ENCODE results near the gene TENM3.

Gene TENM3

DNA sequence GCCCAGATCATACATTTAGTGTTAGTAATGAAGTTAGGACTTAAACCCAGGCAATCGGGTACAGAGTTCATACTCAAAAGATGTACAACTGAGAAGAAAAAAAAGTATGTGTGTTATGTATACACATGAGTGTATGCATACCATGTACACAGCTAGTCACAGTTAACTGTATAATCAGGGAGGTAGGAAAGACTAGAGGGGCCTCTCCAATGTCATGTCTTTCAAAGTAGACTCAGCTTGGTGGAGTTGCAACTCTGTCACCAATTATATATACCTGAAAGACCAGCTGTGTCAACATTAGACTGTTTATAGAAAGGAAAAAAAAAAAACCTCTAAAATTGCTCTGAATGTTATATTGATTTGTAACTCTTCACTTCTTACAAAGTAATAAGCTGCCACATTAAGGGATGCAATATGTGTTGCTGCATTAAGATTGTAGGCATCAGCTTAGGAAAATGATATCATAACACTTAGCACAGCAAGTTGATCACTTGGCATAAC lies 506.5 kb downstream of the TENM3 start:
- no peak for DNase-seq
- in situ Hi-C loops (cut with HindIII; ENCODE audit: low pct_ligation_motif_present, low pct_unique_long_range_greater_than_20kb, low sequenced_read_pairs): no loop called here

DNA sequence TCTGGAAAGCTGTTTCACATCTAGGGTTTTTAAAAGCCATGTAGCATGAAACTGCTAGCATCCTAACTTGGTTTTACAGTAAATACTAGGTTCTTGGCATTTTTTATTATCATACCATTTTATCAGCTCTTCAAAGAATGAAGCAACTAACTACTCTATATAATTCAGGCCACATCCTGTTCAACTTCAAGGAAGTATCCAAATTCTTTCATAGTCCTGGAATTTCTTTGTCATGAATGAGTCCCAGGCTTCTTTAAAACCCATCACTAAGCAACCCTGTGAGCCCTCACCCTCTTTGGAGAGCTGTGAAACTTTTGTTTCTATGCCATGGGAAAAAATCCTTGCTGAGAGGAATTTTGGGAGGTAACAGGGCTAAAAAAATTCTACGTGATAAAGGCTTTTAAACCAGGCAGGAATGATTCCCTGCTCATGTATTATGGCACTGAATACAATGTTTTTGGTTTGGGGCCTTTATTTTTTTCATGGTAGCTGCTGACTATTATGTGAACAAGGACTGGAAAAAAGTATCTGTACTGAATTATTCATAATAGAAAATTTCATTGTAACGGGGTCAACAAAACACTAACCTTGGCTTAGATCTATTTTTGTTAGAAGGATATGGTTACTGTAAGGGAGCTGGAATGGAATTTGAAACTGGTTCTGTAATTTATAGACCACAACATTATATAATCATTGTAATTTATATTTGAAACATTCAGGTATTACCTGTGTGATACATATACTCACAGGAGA lies 509.1 kb downstream of the TENM3 start:
- peak; percentile 7 for DNase-seq
- in situ Hi-C loops (cut with HindIII; ENCODE audit: low pct_ligation_motif_present, low pct_unique_long_range_greater_than_20kb, low sequenced_read_pairs): no loop called here

DNA sequence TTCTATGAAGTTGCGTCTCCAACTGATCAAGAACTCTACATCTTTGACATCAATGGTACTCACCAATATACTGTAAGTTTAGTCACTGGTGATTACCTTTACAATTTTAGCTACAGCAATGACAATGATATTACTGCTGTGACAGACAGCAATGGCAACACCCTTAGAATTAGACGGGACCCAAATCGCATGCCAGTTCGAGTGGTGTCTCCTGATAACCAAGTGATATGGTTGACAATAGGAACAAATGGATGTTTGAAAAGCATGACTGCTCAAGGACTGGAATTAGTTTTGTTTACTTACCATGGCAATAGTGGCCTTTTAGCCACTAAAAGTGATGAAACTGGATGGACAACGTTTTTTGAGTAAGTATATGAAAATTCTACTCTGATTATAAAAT lies 511.7 kb downstream of the TENM3 start:
- in situ Hi-C loops (cut with HindIII; ENCODE audit: low pct_ligation_motif_present, low pct_unique_long_range_greater_than_20kb, low sequenced_read_pairs): no loop called here

DNA sequence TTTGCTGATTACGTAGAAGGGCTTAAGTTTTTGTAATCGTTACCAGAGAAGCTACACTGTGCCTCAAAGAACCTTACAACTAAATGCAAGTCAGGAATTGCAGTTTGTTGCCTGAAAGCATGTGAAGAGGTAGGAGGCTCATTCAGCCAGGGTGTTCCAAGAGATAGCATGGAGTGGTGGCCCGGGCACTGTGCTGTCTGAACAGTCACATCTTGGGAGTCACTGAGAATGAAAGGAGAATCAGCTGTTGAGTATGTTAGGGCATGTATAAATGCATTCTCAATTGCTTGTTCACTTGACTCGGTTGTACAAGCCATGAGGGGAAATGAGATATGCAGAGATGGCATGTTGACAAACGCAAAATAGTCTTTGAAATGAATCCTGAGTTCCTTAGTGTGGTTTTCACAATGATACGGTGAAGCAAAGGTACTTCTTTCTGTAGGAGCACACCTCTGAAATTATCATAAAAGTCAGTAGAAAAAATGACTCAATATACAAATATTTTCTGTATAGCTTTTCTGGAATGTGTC lies 513.0 kb downstream of the TENM3 start:
- DNase-seq: no peak
- in situ Hi-C loops (cut with HindIII; ENCODE audit: low pct_ligation_motif_present, low pct_unique_long_range_greater_than_20kb, low sequenced_read_pairs): no loop called here

More for the DNA sequence above, 511.7 kb downstream of the TENM3 start:
- DNase-seq: no peak

DNA sequence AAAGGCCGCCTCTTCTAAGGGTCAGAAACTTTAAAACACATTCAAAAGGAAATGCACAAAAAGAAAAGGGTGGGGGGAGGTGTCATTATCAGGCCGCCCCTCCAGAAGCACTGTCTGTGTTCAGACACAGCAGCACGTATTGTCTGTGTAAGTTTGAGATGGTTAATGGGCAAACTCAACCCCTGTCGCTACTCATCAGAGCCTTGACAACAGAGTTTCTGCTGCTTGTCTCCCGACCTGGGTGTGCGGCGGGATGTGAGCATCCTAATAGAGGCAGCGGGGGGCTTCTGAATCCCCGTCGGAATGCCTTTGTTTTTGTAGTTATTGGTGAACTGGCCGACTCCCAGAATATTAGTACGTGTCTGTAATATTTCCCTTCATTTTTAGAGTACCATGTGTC lies 515.1 kb downstream of the TENM3 start:
- no peak for DNase-seq
- in situ Hi-C loops (cut with HindIII; ENCODE audit: low pct_ligation_motif_present, low pct_unique_long_range_greater_than_20kb, low sequenced_read_pairs): no loop called here

DNA sequence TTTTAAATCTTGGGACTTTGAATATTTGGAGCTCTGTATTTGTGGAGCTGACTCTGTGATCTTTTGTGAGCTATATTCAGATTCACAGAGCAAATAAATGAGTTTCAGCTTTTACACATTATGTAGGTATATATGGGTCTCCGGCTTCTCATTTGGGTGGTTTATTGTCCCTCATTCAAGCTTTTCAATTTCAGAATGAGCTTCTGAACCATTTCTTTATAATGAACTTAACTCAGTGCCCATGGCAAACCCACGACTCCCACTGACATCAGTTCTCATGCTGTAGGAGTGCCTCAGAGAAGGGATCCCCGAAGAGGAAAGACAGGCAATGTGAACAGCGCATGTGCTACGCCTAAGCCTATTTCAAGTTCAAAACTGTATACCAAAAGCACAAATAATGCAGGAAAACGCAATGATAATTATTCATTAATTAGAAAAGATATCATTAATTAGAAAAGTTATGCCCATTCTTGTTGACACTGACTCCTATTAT lies 517.4 kb downstream of the TENM3 start:
- DNase-seq: no peak
- in situ Hi-C loops (cut with HindIII; ENCODE audit: low pct_ligation_motif_present, low pct_unique_long_range_greater_than_20kb, low sequenced_read_pairs): no loop called here

DNA sequence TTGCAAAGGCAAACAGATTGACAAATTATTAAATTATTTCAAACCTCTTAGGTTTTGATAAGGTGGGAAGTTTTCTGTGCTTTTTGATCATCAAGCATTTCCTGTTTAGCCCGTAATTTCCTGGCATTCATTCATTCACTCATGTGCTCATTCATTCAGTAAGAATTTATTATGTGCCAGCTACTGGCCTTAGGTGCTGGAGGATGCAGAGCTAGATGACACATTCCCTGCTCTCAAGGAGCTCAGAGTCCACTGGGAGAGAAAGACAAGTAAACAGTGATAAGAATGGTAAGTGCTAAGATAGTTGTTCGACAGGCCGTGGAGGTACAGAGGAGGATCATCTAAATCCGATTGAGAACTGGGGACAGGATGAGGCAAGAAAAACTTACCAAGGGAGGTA lies 520.9 kb downstream of the TENM3 start:
- in situ Hi-C loops (cut with HindIII; ENCODE audit: low pct_ligation_motif_present, low pct_unique_long_range_greater_than_20kb, low sequenced_read_pairs): no loop called here
- no peak for DNase-seq

DNA sequence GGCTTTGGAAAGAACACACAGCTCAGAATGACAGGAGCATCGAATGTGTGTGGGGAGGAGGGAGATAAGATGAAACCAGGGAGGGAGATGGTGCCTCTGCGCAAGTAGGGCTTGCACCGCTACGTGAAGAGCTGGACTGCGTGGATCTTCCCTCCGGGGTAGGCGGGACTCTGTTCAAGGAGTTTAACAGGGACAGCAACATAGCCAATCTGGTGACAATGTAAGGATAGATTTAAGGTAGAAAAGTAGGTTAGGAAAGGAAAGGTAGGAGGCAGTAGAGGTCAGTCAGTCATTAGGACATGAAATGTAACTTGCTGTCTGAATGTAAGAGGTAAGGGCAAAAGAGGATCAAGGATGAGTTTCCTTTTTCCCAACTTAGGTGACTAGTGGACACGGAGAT lies 521.4 kb downstream of the TENM3 start:
- DNase-seq: no peak

DNA sequence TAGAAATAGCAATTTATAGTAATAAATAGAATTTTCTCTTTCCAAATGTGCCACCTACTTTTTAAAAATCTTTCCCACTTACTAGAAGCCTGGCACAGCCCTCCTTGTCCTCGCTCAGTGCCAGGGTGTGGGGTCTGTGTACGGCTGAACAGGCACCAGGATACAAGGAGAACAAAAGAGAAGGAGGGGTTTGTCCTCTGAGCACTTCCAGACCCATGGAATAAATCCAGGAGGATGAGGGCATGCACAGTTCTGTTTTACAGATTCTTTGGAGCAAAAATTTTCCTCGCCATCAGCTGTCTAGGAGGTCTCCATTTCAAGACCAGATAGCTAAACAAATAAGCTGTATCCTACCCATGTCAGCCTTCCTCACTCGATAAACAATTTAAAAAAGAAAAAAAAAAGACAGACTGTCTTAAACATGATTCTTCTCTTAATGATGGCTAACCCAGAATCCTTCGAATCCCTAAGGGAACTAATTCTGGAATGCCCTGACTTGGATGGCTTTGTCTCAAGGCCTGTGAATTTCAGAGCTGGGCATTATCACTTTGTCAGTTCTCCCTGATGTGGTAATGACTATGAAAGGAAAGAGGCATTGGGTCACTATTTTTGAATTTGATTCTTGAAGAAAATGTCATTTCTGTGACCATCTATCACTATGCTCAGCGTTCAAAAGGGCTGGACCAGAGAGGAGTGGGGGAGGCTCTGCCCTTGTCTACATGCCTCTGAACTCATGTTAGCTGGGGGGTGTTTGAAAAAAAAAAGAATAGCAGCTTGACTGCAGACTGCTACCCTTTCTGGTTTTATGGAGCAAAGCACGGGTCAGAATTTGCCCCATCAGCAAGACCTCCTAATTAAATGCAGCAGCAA lies 523.0 kb downstream of the TENM3 start:
- DNase-seq: no peak
- in situ Hi-C loops (cut with HindIII; ENCODE audit: low pct_ligation_motif_present, low pct_unique_long_range_greater_than_20kb, low sequenced_read_pairs): no loop called here

More for the DNA sequence above, 521.4 kb downstream of the TENM3 start:
- in situ Hi-C loops (cut with HindIII; ENCODE audit: low pct_ligation_motif_present, low pct_unique_long_range_greater_than_20kb, low sequenced_read_pairs): no loop called here

DNA sequence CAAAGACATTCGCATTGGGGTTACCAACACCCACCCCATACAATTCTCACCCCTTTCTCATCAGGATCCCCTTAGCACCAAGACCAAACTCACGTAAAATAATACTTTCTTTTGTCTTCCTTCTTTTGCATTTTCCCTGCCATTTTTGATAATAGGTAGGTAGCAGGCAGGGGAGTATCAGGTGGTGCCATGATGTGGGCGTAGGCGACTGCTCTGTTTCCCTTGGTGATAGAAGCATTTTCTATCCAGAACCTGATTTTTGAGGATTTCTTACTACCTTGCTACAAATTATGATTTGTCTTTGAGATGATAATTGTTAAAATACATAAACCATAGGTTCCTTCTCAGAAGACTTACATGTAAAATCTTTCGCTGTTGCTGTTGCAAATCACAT lies 523.7 kb downstream of the TENM3 start:
- in situ Hi-C loops (cut with HindIII; ENCODE audit: low pct_ligation_motif_present, low pct_unique_long_range_greater_than_20kb, low sequenced_read_pairs): no loop called here
- DNase-seq: no peak

DNA sequence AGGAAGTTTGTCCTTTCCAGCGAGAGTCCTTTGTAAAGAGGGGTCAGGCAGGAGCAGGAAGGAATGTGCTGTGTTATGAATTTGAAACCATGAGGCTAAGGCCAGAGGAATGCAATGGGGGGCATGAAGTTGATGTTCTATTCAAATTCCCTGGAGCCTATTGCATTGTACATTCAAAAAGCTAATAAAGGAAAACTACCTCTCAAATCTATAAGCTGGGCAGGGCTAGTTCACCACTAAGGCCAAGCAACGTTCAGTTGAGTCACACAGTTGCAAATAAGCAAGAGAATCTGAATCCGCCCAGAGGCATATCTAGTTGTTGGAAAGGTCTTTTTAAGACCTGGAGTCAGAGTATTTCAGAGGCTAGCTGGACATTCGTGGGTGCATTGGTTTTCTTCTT lies 525.6 kb downstream of the TENM3 start:
- in situ Hi-C loops (cut with HindIII; ENCODE audit: low pct_ligation_motif_present, low pct_unique_long_range_greater_than_20kb, low sequenced_read_pairs): no loop called here
- DNase-seq: no peak

DNA sequence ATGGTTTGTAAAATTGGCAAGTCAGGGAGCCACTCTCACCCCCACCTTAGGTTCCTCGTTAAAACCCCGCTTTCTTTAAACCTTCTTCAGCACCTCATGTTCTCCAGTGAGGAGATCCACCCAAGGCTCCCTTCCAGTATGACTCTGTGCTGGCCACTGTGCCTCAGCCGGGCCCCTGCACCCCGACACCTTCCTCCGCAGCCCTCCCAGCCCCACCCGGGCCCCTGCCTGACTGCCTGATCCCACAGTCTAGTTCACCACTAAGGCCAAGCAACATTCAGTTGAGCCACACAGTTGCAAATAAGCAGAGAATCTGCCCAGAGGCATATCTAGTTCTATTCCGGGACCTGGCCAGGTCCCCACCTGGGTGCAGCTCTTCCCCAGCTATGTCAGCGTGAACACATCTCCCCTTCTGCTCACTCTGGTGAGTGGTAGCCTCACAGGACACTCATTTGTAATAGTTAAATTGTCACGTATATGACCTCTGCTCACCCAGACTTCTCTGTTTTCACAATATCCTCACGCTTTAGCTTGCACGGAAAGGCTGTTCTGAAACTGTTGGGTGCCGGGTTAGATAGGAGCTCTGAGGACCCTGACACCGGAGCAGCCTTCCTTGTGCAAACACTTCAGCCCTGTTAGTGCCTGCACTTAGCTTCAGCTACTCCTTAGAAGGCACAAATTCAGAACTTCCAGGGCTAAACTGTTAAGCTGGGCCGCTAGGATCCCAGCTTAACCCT lies 527.2 kb downstream of the TENM3 start:
- in situ Hi-C loops (cut with HindIII; ENCODE audit: low pct_ligation_motif_present, low pct_unique_long_range_greater_than_20kb, low sequenced_read_pairs): no loop called here
- DNase-seq: no peak

DNA sequence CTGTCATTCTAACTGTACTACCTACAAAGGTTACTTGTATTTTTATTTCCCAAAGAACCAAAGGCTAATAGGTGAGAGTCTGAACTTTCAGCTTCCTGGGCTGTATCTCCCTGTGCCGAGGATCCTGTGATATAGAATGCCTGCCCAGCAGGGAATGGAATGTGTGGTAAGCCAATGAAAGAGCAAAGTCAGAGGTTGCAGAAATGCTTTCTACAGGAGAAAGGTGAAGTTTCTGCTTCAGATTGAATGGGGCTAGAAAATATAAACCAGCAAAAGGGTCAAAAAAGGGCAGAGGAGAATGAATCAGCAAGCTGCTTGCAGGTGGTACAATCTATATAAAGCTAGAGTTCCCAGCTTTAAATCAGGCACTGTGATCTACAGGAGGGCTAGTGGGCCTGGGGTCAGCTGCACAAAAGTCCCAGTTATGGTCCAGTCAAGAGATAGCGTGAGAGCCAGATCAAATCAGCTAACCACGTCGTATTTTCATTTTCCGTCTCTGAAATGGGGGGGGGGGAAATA lies 527.9 kb downstream of the TENM3 start:
- no peak for DNase-seq
- in situ Hi-C loops (cut with HindIII; ENCODE audit: low pct_ligation_motif_present, low pct_unique_long_range_greater_than_20kb, low sequenced_read_pairs): no loop called here

DNA sequence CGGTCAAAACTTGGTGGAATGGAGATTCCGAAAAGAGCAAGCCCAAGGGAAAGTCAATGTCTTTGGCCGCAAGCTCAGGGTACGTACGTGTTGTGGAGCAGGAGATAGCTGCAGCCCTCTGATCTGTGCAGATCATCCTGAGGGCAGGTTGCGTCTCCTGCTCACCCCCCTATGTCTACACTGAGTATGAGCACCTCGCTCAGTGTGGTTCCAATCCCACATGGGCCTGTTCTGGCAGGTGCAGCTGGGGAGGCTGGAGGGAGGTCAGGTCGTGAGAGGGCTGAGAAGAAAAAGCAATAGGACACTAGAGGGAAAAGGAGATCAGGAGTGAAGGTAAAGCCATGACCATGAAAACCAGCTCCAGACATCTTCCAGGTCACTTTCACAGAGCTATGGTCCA lies 531.9 kb downstream of the TENM3 start:
- in situ Hi-C loops (cut with HindIII; ENCODE audit: low pct_ligation_motif_present, low pct_unique_long_range_greater_than_20kb, low sequenced_read_pairs): no loop called here
- no peak for DNase-seq

DNA sequence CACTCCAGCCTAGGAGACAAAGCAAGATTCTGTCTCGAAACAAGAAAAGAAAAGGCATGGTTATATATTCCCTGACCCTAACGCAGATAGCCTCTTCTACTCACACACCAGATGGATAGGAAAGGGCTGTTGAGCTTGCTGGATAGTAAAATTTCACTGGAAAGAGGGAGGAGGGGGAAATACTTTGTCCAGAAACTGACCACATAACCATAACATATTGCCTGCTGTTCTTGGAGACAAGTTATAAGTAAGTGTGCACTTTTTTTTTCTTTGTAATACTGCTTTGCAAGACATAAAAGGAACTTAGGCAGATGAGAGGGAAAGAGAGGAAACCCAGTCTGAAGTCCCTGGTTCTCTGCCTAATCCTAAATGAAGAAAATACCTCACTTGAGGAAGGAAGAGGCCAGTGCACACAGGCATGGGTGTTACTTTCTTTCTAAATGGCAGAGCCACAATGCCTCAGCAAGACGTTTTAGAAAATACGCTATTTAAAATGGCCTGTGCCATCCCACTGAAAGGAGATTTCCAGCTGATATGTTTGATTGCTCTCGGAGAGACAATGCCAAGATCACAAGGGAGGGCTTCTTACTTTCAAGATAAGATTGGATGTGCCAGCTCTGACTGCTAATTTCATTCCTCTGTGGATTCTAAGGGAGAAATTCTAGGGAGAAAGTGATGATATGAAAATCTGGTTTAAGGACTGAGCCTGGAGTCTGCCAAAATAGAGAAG lies 533.3 kb downstream of the TENM3 start:
- in situ Hi-C loops (cut with HindIII; ENCODE audit: low pct_ligation_motif_present, low pct_unique_long_range_greater_than_20kb, low sequenced_read_pairs): no loop called here
- DNase-seq: no peak

DNA sequence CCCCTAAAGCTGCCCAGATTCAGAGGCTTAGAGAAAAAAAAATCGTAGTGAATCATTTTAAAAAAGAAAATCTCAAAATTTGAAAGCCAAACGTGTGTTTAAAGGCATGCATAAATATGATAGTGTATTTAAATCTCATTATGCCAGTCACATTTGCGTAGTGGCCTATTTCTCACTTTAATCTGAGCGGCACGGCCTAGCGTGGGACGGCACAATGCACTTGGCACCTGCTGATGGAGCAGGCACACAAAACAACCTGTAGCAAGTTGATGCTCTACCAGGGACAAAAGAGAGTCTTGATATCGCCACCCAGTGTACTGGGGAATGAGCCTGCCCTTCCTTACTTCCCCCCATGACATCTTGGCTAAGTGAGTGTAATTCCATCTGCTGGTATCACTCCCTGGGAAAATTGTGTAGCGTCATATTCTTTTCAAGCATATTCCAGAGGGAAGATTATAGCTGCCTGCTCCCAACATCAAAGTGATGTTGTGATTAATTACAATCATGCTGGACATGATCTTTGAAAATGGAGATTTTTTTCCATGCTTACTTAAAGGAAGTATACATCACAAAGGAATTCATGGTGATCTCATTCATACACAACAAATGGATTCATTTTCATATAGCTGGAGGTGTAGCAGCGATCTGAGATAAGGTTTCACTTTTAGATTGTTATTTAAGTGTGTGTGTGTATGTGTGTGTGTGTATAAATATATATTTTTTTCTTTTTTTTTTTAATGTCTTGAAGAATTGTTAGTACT lies 535.2 kb downstream of the TENM3 start:
- DNase-seq: no peak
- in situ Hi-C loops (cut with HindIII; ENCODE audit: low pct_ligation_motif_present, low pct_unique_long_range_greater_than_20kb, low sequenced_read_pairs): no loop called here

DNA sequence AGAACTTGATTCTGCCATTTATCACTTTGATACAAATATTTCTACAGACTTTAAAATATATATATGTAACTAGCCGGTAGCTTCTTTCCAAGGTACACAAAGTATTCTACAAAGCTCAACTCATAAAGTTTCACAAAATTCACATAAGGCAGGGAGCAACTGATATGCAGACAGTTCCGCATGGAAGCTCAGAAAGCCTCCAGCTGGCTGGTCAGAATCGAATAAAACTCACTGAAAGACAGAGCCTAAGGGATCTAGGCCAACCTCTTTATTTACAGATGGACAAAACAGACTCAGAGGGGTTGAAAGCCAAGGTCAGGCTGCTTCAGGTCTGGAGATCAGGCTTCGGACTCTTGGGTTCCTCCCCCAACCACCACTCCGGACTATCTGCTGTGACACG lies 543.8 kb downstream of the TENM3 start:
- in situ Hi-C loops (cut with HindIII; ENCODE audit: low pct_ligation_motif_present, low pct_unique_long_range_greater_than_20kb, low sequenced_read_pairs): no loop called here
- DNase-seq: no peak
